Cardiac muscle cell (in vitro differentiated cells and primary cell): ENCODE results near the gene TRAM2. TPM values are rescaled to one million over a fixed set of nuclear protein-coding genes. Genes with fewer than 3 reads are reported as not detected.

Source experiments
- DNase-seq, 2 donors: peaks; one replicate each; pipeline versions ENCODE4 v3.0.0 to v3.0.0-alpha.2; 2010 to 2017; ENCODE audit warnings: low read depth in 1 of 2, low spot score in 1 of 2
- H3K27ac ChIP-seq: fragments of 200-600 bp; sonication (generic); 2 replicates; pipeline ENCODE4 v1.5.1; 2016
- H3K27me3 ChIP-seq: fragments of 200-600 bp; sonication (generic); 2 replicates; pipeline ENCODE4 v1.6.0; 2016; ENCODE audit warnings: control low read depth
- H3K36me3 ChIP-seq: fragments of 200-600 bp; sonication (generic); 2 replicates; pipeline ENCODE4 v1.5.1; 2016; ENCODE audit warnings: control low read depth
- H3K4me1 ChIP-seq: fragments of 200-600 bp; sonication (generic); 2 replicates; pipeline ENCODE4 v1.8.1; 2017; ENCODE audit warnings: low read depth, mild to moderate bottlenecking, mixed run types
- H3K4me3 ChIP-seq: fragments of 200-600 bp; sonication (generic); 2 replicates; pipeline ENCODE4 v1.5.1; 2016; ENCODE audit warnings: mild to moderate bottlenecking
- H3K9me3 ChIP-seq: fragments of 200-600 bp; sonication (generic); 2 replicates; pipeline ENCODE4 v1.5.1; 2017; ENCODE audit warnings: low read depth, mild to moderate bottlenecking, control low read depth
- polyA plus RNA-seq: library from polyadenylated mRNA; unstranded; fragments of >200 nt; fragmentation: Nextera tagmentation; extraction: Ambion mirVana; gene quantifications from 2 replicates; pipeline ENCODE4 v1.2.1, GENCODE V29; 2016
- total RNA-seq: library from RNA; depleted of rRNA; stranded (reverse); fragments of >200 nt; gene quantifications from 2 replicates; pipeline ENCODE4 v1.2.3, GENCODE V29; 2016
- TF ChIP-seq, protein P1 (sequence below): IDR thresholded peaks from 2 replicates; pipeline ENCODE4 v1.5.1; 2012; ENCODE audit warnings: low read depth, mild to moderate bottlenecking, low read length

Gene TRAM2
- total and polyA plus RNA-seq, 2 experiments from 2014 or later, result 6.6 to 7.7 TPM

DNA sequence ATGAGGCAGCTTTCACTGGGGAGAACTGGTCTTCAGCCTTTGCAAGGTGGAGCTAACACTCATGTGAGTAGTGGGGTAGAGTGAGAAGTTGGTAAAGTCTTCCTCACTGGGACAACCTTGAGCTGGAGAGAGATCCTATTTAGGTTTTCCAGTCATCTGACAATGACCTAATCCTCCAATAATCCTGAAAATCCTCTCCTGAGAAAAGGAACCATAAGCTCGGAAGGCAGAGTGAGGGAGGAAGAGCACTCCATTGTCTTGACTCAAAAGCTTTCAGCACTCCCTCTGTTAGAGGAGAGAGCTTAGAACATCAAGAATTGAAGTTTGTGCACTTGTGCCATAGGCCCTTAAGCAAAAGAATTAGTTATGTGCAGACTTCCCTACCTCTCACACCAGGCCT, 77.8 kb downstream of the TRAM2 start:
- DNase-seq, result no peak
- H3K36me3 ChIP-seq, result no peaks in the 10 kb centered on the region
- TF ChIP-seq, protein P1, sequence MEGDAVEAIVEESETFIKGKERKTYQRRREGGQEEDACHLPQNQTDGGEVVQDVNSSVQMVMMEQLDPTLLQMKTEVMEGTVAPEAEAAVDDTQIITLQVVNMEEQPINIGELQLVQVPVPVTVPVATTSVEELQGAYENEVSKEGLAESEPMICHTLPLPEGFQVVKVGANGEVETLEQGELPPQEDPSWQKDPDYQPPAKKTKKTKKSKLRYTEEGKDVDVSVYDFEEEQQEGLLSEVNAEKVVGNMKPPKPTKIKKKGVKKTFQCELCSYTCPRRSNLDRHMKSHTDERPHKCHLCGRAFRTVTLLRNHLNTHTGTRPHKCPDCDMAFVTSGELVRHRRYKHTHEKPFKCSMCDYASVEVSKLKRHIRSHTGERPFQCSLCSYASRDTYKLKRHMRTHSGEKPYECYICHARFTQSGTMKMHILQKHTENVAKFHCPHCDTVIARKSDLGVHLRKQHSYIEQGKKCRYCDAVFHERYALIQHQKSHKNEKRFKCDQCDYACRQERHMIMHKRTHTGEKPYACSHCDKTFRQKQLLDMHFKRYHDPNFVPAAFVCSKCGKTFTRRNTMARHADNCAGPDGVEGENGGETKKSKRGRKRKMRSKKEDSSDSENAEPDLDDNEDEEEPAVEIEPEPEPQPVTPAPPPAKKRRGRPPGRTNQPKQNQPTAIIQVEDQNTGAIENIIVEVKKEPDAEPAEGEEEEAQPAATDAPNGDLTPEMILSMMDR, result no peak
- no peak overlapping the region for H3K4me3 ChIP-seq
- H3K4me1 ChIP-seq, result peaks cover 8% of the 10 kb centered on the region
- no peak overlapping the region for H3K27ac ChIP-seq
- H3K9me3 ChIP-seq, result no peaks in the 10 kb centered on the region
- no peaks in the 10 kb centered on the region for H3K27me3 ChIP-seq

DNA sequence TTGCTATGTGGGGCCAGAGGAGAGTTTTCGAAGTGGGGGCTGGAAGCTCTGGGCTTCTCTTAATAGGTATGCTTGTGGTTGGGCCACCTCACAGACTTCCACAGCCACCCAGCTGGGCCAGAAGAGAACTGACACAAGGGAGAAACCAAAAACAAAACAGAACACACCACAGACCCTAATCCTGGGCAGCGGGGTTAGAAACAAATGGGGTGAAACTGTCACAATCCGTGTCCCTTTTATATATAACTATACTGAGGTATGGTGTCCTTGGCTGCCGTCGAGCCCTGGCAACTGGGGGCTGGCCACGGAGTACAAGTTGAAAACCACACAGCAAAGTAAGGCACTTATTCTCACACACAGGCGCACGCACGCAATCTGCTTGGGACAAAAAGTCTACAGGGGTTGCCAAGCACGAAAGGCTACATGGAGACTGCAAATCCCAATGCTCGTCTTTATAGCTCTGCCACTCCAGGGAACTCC, 78.3 kb downstream of the TRAM2 start:
- no peak for DNase-seq
- H3K36me3 ChIP-seq, result no peaks in the 10 kb centered on the region
- H3K27ac ChIP-seq, result no peak overlapping the region
- H3K4me3 ChIP-seq, result no peak overlapping the region
- no peaks in the 10 kb centered on the region for H3K27me3 ChIP-seq
- peaks cover 8% of the 10 kb centered on the region for H3K4me1 ChIP-seq
- TF ChIP-seq, protein P1, result no peak
- H3K9me3 ChIP-seq, result no peaks in the 10 kb centered on the region

DNA sequence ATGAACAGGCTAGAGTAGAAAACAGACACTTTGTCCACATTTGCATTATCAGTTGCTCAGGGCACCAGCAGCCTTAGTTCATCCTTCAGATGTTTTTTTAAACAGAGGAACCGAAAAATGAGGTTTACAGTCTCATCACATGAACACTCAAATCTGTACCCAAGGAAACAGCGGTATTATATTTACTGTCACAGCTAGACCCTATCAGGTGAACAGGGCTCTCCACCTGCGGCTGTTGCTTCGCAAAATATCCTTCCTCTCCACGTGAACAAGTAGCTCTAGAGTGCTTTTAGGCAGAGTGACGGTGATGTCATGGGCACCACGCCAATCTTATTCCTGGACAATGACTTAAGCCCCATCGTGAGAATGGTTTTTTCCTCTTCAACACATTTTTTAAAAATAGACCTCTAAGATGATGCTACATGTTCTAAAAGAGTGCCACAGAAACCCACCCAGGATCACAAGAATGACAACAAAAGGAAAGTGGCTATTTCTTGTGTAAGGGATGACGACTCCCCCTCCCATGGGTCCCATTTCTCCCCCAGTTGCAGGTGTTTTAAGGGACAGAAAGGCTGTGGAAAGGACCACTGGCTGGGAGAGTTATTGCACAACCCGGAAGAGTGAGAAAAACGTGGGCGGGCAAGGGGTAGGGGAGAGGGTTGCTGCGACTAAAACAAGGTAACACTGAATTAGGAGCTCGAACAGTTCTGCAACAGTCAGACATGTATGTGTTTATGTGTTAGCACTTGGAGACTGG, 79.0 kb downstream of the TRAM2 start:
- no peaks in the 10 kb centered on the region for H3K9me3 ChIP-seq
- no peaks in the 10 kb centered on the region for H3K36me3 ChIP-seq
- TF ChIP-seq, protein P1, result no peak
- peaks cover 8% of the 10 kb centered on the region for H3K4me1 ChIP-seq
- no peak overlapping the region for H3K4me3 ChIP-seq
- no peaks in the 10 kb centered on the region for H3K27me3 ChIP-seq
- no peak for DNase-seq
- H3K27ac ChIP-seq, result no peak overlapping the region

DNA sequence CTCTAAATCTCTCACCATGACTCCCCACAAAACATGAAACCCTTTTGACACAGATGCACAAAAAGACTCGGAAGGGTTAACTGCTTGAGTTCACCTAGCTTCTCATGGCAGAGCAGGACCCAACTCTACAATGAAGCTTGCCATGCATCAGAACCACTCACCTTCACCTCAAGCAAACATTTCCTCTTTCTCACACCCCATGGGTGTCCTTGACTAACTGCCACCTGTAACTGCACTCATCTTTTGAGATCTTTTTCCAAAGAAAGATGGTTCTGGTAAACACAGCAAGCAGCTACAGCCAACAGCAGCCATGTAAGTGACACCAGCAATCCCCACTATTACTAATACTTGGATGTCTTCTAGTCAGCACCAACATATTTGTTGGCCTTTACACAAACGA, 80.2 kb downstream of the TRAM2 start:
- Histone ChIP-seq H3K4me1 (peaks cover 8% of the 10 kb centered on the region), H3K36me3 (no peaks in the 10 kb centered on the region), H3K9me3 (no peaks in the 10 kb centered on the region), H3K27me3 (no peaks in the 10 kb centered on the region), H3K4me3 (no peak overlapping the region), H3K27ac (no peak overlapping the region)
- TF ChIP-seq, protein P1, result no peak
- no peak for DNase-seq

DNA sequence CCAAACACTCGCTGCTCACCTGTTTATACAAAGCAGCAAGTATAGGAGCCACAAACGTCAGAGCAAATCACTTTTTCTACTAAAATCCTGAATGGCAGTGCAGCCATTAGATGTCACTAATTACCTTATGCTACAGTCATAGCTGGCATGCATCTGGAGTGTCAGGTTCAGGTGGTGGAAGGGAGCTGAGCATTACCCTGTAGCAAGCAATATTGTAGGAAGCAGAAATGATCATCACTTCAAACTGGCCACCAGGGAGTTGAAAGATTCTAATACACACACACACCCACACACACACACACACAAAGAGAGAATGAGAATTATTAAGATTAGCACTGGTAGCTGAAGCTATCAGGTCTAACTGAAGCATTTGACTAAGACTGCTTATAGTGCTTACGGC, 80.9 kb downstream of the TRAM2 start:
- no peaks in the 10 kb centered on the region for H3K36me3 ChIP-seq
- H3K27ac ChIP-seq, result no peak overlapping the region
- no peak overlapping the region for H3K4me3 ChIP-seq
- TF ChIP-seq, protein P1, result no peak
- DNase-seq, result no peak
- H3K27me3 ChIP-seq, result no peaks in the 10 kb centered on the region
- no peaks in the 10 kb centered on the region for H3K9me3 ChIP-seq
- H3K4me1 ChIP-seq, result peaks cover 8% of the 10 kb centered on the region
